Liver (tissue), 9 donors: ENCODE measurements around the gene BABAM1. TPM values are rescaled to one million over a fixed set of nuclear protein-coding genes. Genes with fewer than 3 reads are reported as not detected.
A peak's percentile ranks its signal among the peaks of the same experiment; 100 is the strongest.

ENCODE experiments used
- DNase-seq: peaks from one replicate; pipeline ENCODE4 v3.0.0-alpha.2; 2017; ENCODE audit warnings: low spot score
- H3K27ac ChIP-seq, 2 donors: one replicate each; pipeline ENCODE4 v1.7.0; 2013; ENCODE audit warnings: inconsistent platforms in 2 of 2, low read length in 2 of 2, control low read depth in 1 of 2, low read depth in 1 of 2, mild to moderate bottlenecking in 1 of 2
- H3K27me3 ChIP-seq, 4 donors: one replicate each; pipeline versions ENCODE4 v1.6.1 to v1.7.0; 2013; ENCODE audit warnings: low read length in 3 of 4, inconsistent platforms in 1 of 4, mild to moderate bottlenecking in 1 of 4, moderate library complexity in 1 of 4; ENCODE audit not compliant: control insufficient read depth in 4 of 4, insufficient read depth in 4 of 4
- H3K36me3 ChIP-seq, 4 donors: one replicate each; pipeline versions ENCODE4 v1.6.1 to v1.7.0; 2013; ENCODE audit warnings: low read length in 3 of 4, mild to moderate bottlenecking in 3 of 4, low read depth in 1 of 4, moderate library complexity in 1 of 4; ENCODE audit not compliant: control insufficient read depth in 4 of 4, insufficient read depth in 3 of 4
- H3K4me1 ChIP-seq, 4 donors: one replicate each; pipeline versions ENCODE4 v1.6.1 to v1.7.0; 2013; ENCODE audit warnings: low read length in 3 of 4, mild to moderate bottlenecking in 3 of 4, moderate library complexity in 1 of 4; ENCODE audit not compliant: control insufficient read depth in 4 of 4, insufficient read depth in 4 of 4
- H3K4me3 ChIP-seq, 3 donors: one replicate each; pipeline versions ENCODE4 v1.6.1 to v1.7.0; 2013; ENCODE audit warnings: low read length in 3 of 3, control low read depth in 1 of 3, low read depth in 1 of 3, mild to moderate bottlenecking in 1 of 3
- H3K9ac ChIP-seq, 2 donors: one replicate each; pipeline ENCODE4 v1.7.0; 2013; ENCODE audit warnings: low read length in 2 of 2, mild to moderate bottlenecking in 2 of 2, moderate library complexity in 2 of 2, control low read depth in 1 of 2, low read depth in 1 of 2
- H3K9me3 ChIP-seq, 4 donors: one replicate each; pipeline versions ENCODE4 v1.6.1 to v1.7.0; 2013; ENCODE audit warnings: low read length in 3 of 4; ENCODE audit not compliant: control insufficient read depth in 4 of 4
- ATF3 ChIP-seq: IDR thresholded peaks from 2 replicates; pipeline ENCODE4 v1.6.1; 2016; ENCODE audit warnings: antibody characterized with exemption
- CTCF ChIP-seq: fragments of 150-350 bp; IDR thresholded peaks from 2 replicates; pipeline ENCODE4 v1.5.1; 2017; ENCODE audit warnings: improper control_type of control experiment, low read depth, low read length; ENCODE audit not compliant: missing input control
- EGR1 ChIP-seq, 2 donors: IDR thresholded peaks; 2 replicates each; pipeline ENCODE4 v1.6.1; 2016 to 2018; ENCODE audit warnings: antibody characterized with exemption in 2 of 2, low read depth in 2 of 2
- FOXA1 ChIP-seq: IDR thresholded peaks from 2 replicates; pipeline ENCODE4 v1.6.1; 2016; ENCODE audit warnings: antibody characterized with exemption
- FOXA2 ChIP-seq: IDR thresholded peaks from 2 replicates; pipeline ENCODE4 v1.6.1; 2016; ENCODE audit warnings: antibody characterized with exemption
- GABPA ChIP-seq, 2 donors: IDR thresholded peaks in 1 of 2; conservative IDR thresholded peaks in 1 of 2; 2 replicates each; pipeline ENCODE4 v1.6.1; 2016; ENCODE audit warnings: antibody characterized with exemption in 2 of 2, mild to moderate bottlenecking in 1 of 2, moderate library complexity in 1 of 2
- HNF4A ChIP-seq, 2 donors: conservative IDR thresholded peaks; 2 replicates each; pipeline ENCODE4 v1.6.1; 2016; ENCODE audit warnings: antibody characterized with exemption in 2 of 2, mild to moderate bottlenecking in 2 of 2
- HNF4G ChIP-seq: IDR thresholded peaks from 2 replicates; pipeline ENCODE4 v1.6.1; 2016; ENCODE audit warnings: antibody characterized with exemption
- JUND ChIP-seq, 2 donors: IDR thresholded peaks; 2 replicates each; pipeline ENCODE4 v1.6.1; 2016; ENCODE audit warnings: antibody characterized with exemption in 2 of 2
- MAX ChIP-seq: IDR thresholded peaks from 2 replicates; pipeline ENCODE4 v1.6.1; 2016; ENCODE audit warnings: antibody characterized with exemption
- NR2F2 ChIP-seq: IDR thresholded peaks from 2 replicates; pipeline ENCODE4 v1.6.1; 2016; ENCODE audit warnings: antibody characterized with exemption
- RAD21 ChIP-seq, 2 donors: IDR thresholded peaks; 2 replicates each; pipeline ENCODE4 v1.6.1; 2016; ENCODE audit warnings: antibody characterized with exemption in 2 of 2, mild to moderate bottlenecking in 2 of 2
- REST ChIP-seq: IDR thresholded peaks from 2 replicates; pipeline ENCODE4 v1.6.1; 2016; ENCODE audit warnings: antibody characterized with exemption, mild to moderate bottlenecking
- RXRA ChIP-seq, 2 donors: IDR thresholded peaks; 2 replicates each; pipeline ENCODE4 v1.6.1; 2017 to 2018; ENCODE audit warnings: antibody characterized with exemption in 2 of 2, mild to moderate bottlenecking in 1 of 2
- SP1 ChIP-seq: IDR thresholded peaks from 2 replicates; pipeline ENCODE4 v1.6.1; 2018; ENCODE audit warnings: antibody characterized with exemption, mild to moderate bottlenecking
- TAF1 ChIP-seq: conservative IDR thresholded peaks from 2 replicates; pipeline ENCODE4 v1.6.1; 2016; ENCODE audit warnings: antibody characterized with exemption, mild to moderate bottlenecking
- YY1 ChIP-seq: IDR thresholded peaks from 2 replicates; pipeline ENCODE4 v1.6.1; 2016; ENCODE audit warnings: antibody characterized with exemption, mild to moderate bottlenecking
- ZBTB33 ChIP-seq: IDR thresholded peaks from 2 replicates; pipeline ENCODE4 v1.6.1; 2016; ENCODE audit warnings: antibody characterized with exemption
- WGBS: extraction: QIAGEN DNeasy Blood & Tissue Kit; methylation state at CpG from one replicate; pipeline ENCODE4 v1.1.7; 2013; 5-methylcytosine and 5-hydroxymethylcytosine counted together
- polyA plus RNA-seq, 2 donors: library from polyadenylated mRNA; stranded (reverse) in 1 of 2; unstranded in 1 of 2; fragments of 200-250 nt in 1 of 2; fragments of >200 nt in 1 of 2; fragmentation: Nextera tagmentation in 1 of 2; extraction: Ambion mirVana in 1 of 2; gene quantifications; one replicate each; pipeline versions ENCODE4 v1.2.1 to v1.2.3, GENCODE V29; 2013 to 2015
- total RNA-seq, 2 donors: library from RNA; depleted of rRNA; stranded (reverse); fragments of >200 nt; gene quantifications; one replicate each; pipeline ENCODE4 v1.2.3, GENCODE V29; 2014
- donor health status: healthy.
- donor health status: healthy.
- donor health status: healthy.
- donor health status: healthy.
- donor health status: healthy.

BABAM1 gene
- total and polyA plus RNA-seq, 4 donors, result 29.3 to 47.0 (median 33.5) TPM

GRCh38 chr19:17225053-17225452 is 42.2 kb upstream of the BABAM1 start:
- H3K4me3 ChIP-seq, result no peak overlapping the region
- H3K9me3 ChIP-seq, result no peaks in the 10 kb centered on the region
- H3K27ac ChIP-seq, result no peak overlapping the region
- WGBS, result 89% methylated on average over 10 of the region's 10 CpGs
- no peak overlapping the region for H3K9ac ChIP-seq
- H3K27me3 ChIP-seq, result no peaks in the 10 kb centered on the region
- DNase-seq, result no peak
- no peak for TF ChIP-seq FOXA1
- TF ChIP-seq ATF3, result no peak
- no peak for TF ChIP-seq HNF4G
- no peak for TF ChIP-seq TAF1
- no peak for TF ChIP-seq SP1
- no peak for TF ChIP-seq JUND (IDR thresholded peaks at IDR 0.05)
- no peak for TF ChIP-seq MAX
- TF ChIP-seq RXRA (IDR thresholded peaks at IDR 0.05), result no peak
- no peak for TF ChIP-seq RAD21 (IDR thresholded peaks at IDR 0.05)
- TF ChIP-seq NR2F2, result no peak
- TF ChIP-seq YY1, result no peak
- H3K4me1 ChIP-seq, result peaks cover 3 to 17% (median 10%) of the 10 kb centered on the region in 4 donors
- H3K36me3 ChIP-seq, result peaks cover 0 to 6% (median 4%) of the 10 kb centered on the region in 4 donors

GRCh38 chr19:17226002-17226933 is 41.0 kb upstream of the BABAM1 start, which contains the start of gene OCEL1:
Gene OCEL1 (plus strand): TSS chr19:17226226. CDS start chr19:17226248, 22 bp downstream.
- Histone ChIP-seq H3K9ac (peak within 1 kb of the TSS; percentile 72 to 74), H3K4me1 (peaks cover 3 to 17% (median 10%) of the 10 kb centered on the region in 4 donors), H3K36me3 (peaks cover 0 to 9% (median 4%) of the 10 kb centered on the region in 4 donors), H3K9me3 (no peaks in the 10 kb centered on the region), H3K27me3 (no peaks in the 10 kb centered on the region), H3K27ac (peak within 1 kb of the TSS; percentile 91 to 98), H3K4me3 (peak within 1 kb of the TSS; percentile 64 to 86 (median 71))
- peak; percentile 98 for DNase-seq
- TF ChIP-seq REST (peak; percentile 65), EGR1 (IDR thresholded peaks at IDR 0.05; ENCODE audit: low read depth in 2 of 2) (peak in 1 of 2 donors; percentile 59), RXRA (IDR thresholded peaks at IDR 0.05) (peak; percentile 59 to 60), SP1 (peak; percentile 93), MAX (no peak), GABPA (IDR thresholded peaks at IDR 0.05 in 1 of 2, conservative IDR thresholded peaks at IDR 0.05 in 1 of 2) (peak in 1 of 2 donors; percentile 62), CTCF (no peak), HNF4A (conservative IDR thresholded peaks at IDR 0.05) (peak; percentile 45 to 64), NR2F2 (peak; percentile 41), YY1 (peak; percentile 48), FOXA1 (peak; percentile 38), ZBTB33 (peak; percentile 62), TAF1 (peak; percentile 77), FOXA2 (peak; percentile 66), RAD21 (IDR thresholded peaks at IDR 0.05) (peak in 1 of 2 donors; percentile 51), JUND (IDR thresholded peaks at IDR 0.05) (no peak), ATF3 (no peak), HNF4G (peak; percentile 23)
- under 1% methylated on average over 90 of the region's 90 CpGs for WGBS
